HG02885 (cell line): ENCODE results near the gene LRRC14B.
"Not testable (repeated sequence)": the region's sequence is repeated elsewhere in the genome, so short reads cannot be mapped to it uniquely, and the experiment has no call there.

Experiments
- ATAC-seq: cut with Tn5 transposase; IDR thresholded peaks from one replicate; pipeline ENCODE4 v1.9.1; 2021; ENCODE audit warnings: mild to moderate bottlenecking; ENCODE audit not compliant: unreplicated experiment, poor library complexity

The LRRC14B gene

DNA sequence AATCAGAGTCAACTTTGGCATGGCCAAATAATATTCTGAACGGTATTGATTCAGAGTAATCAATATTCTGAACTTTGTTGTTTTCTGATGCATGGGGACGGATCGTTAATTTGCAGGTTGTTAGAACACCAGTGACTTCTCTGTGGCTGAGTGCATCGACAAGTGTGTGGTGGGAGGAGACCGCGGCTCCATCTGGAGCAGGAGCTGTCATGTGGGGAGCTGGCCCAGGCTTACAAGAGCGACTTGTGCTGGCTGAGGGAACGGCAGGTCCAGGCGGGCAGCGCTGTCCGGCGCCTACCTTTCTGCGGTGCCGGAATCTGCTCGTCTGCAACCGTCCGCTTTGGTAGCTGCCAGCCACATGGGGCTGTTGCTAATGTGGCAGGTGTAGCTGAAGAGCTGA lies 36.1 kb downstream of the LRRC14B start:
- not testable (repeated sequence) for ATAC-seq

- no peak for ATAC-seq
Measured at GRCh38 chr5:228886-229285, 37.6 kb downstream of the LRRC14B start.

- ATAC-seq: no peak
Measured at GRCh38 chr5:230711-231110, 39.4 kb downstream of the LRRC14B start.

DNA sequence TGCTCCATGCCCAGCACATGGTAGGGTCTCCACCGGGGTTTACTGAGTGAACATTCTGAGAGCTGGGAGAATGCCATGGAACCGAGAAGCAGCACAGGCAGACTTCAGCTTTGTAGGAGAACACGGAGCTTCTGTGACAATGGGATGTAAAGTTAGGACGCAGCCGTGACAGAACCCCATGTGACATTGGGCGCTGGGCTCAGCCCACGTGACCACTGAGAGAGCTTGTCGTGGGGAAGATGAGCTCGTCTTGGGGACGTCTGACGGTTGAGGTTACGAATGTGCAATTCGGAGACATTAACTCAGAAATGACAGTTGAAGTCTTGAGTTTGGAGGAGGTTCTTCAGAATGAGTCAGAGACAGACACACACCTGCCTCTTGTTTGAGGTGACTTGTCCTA lies 40.4 kb downstream of the LRRC14B start:
- no peak for ATAC-seq

DNA sequence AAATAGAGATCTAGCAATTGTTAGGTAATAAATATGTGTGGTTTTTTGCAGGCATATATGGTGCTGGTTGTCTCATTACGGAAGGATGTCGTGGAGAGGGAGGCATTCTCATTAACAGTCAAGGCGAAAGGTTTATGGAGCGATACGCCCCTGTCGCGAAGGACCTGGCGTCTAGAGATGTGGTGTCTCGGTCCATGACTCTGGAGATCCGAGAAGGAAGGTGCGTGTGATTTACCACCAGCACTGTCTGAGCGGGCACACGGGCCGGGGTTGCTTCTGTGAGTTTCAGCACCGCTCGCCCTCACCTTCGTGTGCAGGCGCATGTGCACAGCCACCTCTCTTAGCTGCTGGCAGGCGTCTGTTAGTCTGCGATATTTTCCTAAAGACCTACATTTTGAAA lies 42.1 kb downstream of the LRRC14B start:
- not testable (repeated sequence) for ATAC-seq

DNA sequence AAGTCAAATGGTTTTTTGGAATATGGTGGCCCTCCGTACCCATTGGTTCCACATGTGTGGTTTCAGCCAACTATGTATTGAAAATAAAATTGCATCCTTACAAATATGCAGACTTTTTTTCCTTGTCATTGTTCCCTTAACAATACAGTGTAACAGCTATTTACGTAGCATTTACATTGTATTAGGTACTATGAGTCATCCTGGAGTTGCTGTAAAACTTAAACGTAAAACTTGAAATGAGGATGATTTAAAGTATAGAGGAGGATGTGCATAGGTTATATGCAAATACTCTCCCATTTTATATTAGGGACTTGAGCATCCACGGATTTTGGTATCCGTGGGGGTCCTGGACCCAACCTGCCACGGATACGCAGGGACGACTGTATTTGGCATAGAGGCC lies 43.2 kb downstream of the LRRC14B start:
- no peak for ATAC-seq

DNA sequence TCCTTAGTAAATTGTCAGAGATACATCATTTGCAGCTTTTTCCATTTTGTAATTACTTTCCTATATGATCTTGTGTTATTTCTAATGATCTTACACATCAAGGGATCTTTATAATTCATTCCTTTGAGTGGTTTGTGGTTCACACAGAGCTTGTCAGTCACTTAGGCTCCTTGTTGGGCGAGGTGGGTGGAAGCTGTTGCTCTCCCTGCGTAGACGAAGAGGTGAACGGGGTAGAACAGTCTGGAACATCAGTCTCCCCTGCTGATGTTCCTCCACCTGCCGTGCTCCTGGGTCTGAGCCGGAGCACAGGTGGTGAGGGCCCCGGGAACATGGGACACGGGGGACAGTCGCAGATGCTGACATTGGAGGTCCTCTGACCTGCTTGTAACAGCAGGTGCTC lies 44.2 kb downstream of the LRRC14B start:
- ATAC-seq: not testable (repeated sequence)

- not testable (repeated sequence) for ATAC-seq
Measured at GRCh38 chr5:237931-238330, 46.6 kb downstream of the LRRC14B start.

- not testable (repeated sequence) for ATAC-seq
Measured at GRCh38 chr5:240550-240949, 49.3 kb downstream of the LRRC14B start.

DNA sequence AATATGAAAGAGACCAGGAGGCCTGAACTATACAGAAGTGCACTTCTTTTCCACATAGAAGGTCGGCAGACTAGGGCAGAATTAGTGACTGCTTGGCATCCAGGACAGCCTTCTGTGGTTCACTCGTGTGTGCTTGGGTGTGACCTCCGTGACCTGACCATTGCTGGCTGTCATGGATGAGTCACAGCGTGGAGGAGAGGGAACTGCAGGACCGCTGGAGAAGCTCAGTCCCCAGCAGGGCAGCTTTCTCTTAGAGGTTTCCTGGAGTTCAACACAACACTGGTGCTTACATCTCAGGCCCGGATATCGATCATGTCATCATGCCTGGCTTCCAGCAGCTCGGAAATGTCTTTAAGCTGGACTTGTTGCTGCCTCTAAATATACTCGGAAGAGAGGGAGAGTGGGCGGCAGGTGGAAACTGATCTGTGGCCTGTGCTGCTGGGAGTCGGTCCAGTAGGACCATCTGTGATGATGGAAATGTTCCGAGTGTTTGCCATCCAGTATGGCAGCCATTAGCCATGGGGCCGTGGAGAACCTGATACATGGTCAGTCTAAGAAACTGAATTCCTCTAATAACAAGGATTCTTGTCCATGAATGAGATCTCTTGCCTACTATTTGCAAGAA lies 49.9 kb downstream of the LRRC14B start:
- not testable (repeated sequence) for ATAC-seq

- not testable (repeated sequence) for ATAC-seq
Measured at GRCh38 chr5:243683-244367, 52.5 kb downstream of the LRRC14B start.

- not testable (repeated sequence) for ATAC-seq
Measured at GRCh38 chr5:245717-246116, 54.4 kb downstream of the LRRC14B start.
